OCI-LY7 (cell line): ENCODE data around the gene ELL. TPM values are rescaled to one million over a fixed set of nuclear protein-coding genes. Genes with fewer than 3 reads are reported as not detected.

Source experiments
- BruUV-seq: library from RNA; stranded (reverse); fragments of 400-500 nt; replicated peaks from 2 replicates; lab custom pipeline; 2021; lab: Mats Ljungman, UMichigan
- CTCF ChIA-PET: fragments of 300-600 bp; sonication (Branson Sonifier 250); formaldehyde crosslinking; loops from one replicate; lab custom pipeline; 2022; ENCODE audit warnings: antibody characterized with exemption; ENCODE audit not compliant: unreplicated experiment; lab: Charles Lee
- POLR2A ChIA-PET: fragments of 300-600 bp; sonication (Branson Sonifier 250); formaldehyde crosslinking; loops from one replicate; lab custom pipeline; 2022; ENCODE audit warnings: antibody characterized with exemption; lab: Charles Lee
- DNase-seq: peaks from one replicate; pipeline ENCODE4 v3.0.0-alpha.2; 2015; ENCODE audit warnings: low spot score
- H2AFZ ChIP-seq: fragments of 200-600 bp; sonication (generic), shearing (Covaris generic); 2 replicates; pipeline ENCODE4 v1.6.1; 2014; ENCODE audit warnings: mild to moderate bottlenecking, antibody characterized with exemption, low read length, moderate library complexity
- H3K27ac ChIP-seq: fragments of 200-600 bp; sonication (generic); 2 replicates; pipeline ENCODE4 v1.5.1; 2014; ENCODE audit warnings: mixed run types, low read depth, mild to moderate bottlenecking, moderate library complexity, low read length, inconsistent platforms; ENCODE audit not compliant: poor library complexity, severe bottlenecking
- H3K36me3 ChIP-seq: fragments of 200-600 bp; sonication (generic); 2 replicates; pipeline ENCODE4 v1.6.1; 2014; ENCODE audit warnings: mild to moderate bottlenecking, antibody characterized with exemption, low read length, moderate library complexity, mixed read lengths; ENCODE audit not compliant: insufficient read depth
- H3K4me1 ChIP-seq: fragments of 200-600 bp; sonication (generic); 2 replicates; pipeline ENCODE4 v1.5.1; 2014; ENCODE audit warnings: mild to moderate bottlenecking, low read length; ENCODE audit not compliant: insufficient read depth, poor library complexity, severe bottlenecking
- H3K4me2 ChIP-seq: fragments of 200-600 bp; sonication (generic); 2 replicates; pipeline ENCODE4 v1.6.1; 2014; ENCODE audit warnings: mild to moderate bottlenecking, low read length
- H3K4me3 ChIP-seq: fragments of 200-600 bp; sonication (generic); 2 replicates; pipeline ENCODE4 v1.5.1; 2014; ENCODE audit warnings: mild to moderate bottlenecking, low read depth, low read length; ENCODE audit not compliant: poor library complexity, severe bottlenecking
- H3K79me2 ChIP-seq: fragments of 200-600 bp; sonication (generic); 2 replicates; pipeline ENCODE4 v1.6.1; 2016; ENCODE audit warnings: low read depth, mild to moderate bottlenecking, low read length, moderate library complexity, mixed read lengths; ENCODE audit not compliant: insufficient read depth
- H3K9me2 ChIP-seq: fragments of 200-600 bp; sonication (generic); 2 replicates; pipeline ENCODE4 v1.6.1; 2016; ENCODE audit warnings: mild to moderate bottlenecking, low read length, mixed read lengths; ENCODE audit not compliant: insufficient read depth
- H3K9me3 ChIP-seq: fragments of 200-600 bp; sonication (generic); 2 replicates; pipeline ENCODE4 v1.6.1; 2014; ENCODE audit warnings: mild to moderate bottlenecking, mixed run types, low read length, mixed read lengths
- H4K20me1 ChIP-seq: fragments of 200-600 bp; sonication (generic); 2 replicates; pipeline ENCODE4 v1.6.1; 2014; ENCODE audit warnings: mild to moderate bottlenecking, antibody characterized with exemption, low read length, moderate library complexity, mixed read lengths; ENCODE audit not compliant: insufficient read depth
- CTCF ChIP-seq: fragments of 200-600 bp; sonication (generic); conservative IDR thresholded peaks from 2 replicates; pipeline ENCODE4 v1.5.1; 2014; ENCODE audit warnings: mild to moderate bottlenecking, antibody characterized with exemption, low read length, moderate library complexity, mixed read lengths
- EZH2phosphoT487 ChIP-seq: fragments of 200-600 bp; sonication (generic); IDR thresholded peaks from 2 replicates; pipeline ENCODE4 v1.6.1; 2018; ENCODE audit warnings: low read depth, borderline replicate concordance, mild to moderate bottlenecking, mixed run types, antibody characterized with exemption, low read length, moderate library complexity, mixed read lengths
- intact Hi-C: fragments of 100-400 bp; cut with micrococcal nuclease; formaldehyde crosslinking; loops from one replicate; pipeline ENCODE4 v1.10.0; 2022; ENCODE audit not compliant: unreplicated experiment
- total RNA-seq, 2 experiments: library from RNA; depleted of rRNA in 1 of 2; stranded (reverse); fragments of >200 nt in 1 of 2; shearing (Covaris generic) in 1 of 2; gene quantifications; 2 replicates each; pipeline ENCODE4 v1.2.3, GENCODE V29; 2014 to 2022

ELL gene
- total RNA-seq, 2 experiments from 2014 or later = 14.4 to 24.6 TPM

GRCh38 chr19:18496980-18497256 lies 25.0 kb downstream of the ELL start:
- POLR2A ChIA-PET = no interaction called here
- Histone ChIP-seq H3K9me2 (no peaks in the 10 kb centered on the region), H3K36me3 (no peaks in the 10 kb centered on the region), H3K4me1 (peaks cover 19% of the 10 kb centered on the region), H3K79me2 (peaks cover 22% of the 10 kb centered on the region; the same call in 1 of the 2 replicates), H3K4me3 (no peak overlapping the region), H3K27ac (no peak overlapping the region), H3K9me3 (no peaks in the 10 kb centered on the region), H3K4me2 (no peak overlapping the region), H2AFZ (no peak overlapping the region), H4K20me1 (peaks cover 10% of the 10 kb centered on the region; the same call in 1 of the 2 replicates)
- no peak for DNase-seq
- intact Hi-C loops = no loop called here
- BruUV-seq = no TSS peak
- CTCF ChIA-PET = no interaction called here
- TF ChIP-seq EZH2phosphoT487 (no peak), CTCF (no peak)

DNA sequence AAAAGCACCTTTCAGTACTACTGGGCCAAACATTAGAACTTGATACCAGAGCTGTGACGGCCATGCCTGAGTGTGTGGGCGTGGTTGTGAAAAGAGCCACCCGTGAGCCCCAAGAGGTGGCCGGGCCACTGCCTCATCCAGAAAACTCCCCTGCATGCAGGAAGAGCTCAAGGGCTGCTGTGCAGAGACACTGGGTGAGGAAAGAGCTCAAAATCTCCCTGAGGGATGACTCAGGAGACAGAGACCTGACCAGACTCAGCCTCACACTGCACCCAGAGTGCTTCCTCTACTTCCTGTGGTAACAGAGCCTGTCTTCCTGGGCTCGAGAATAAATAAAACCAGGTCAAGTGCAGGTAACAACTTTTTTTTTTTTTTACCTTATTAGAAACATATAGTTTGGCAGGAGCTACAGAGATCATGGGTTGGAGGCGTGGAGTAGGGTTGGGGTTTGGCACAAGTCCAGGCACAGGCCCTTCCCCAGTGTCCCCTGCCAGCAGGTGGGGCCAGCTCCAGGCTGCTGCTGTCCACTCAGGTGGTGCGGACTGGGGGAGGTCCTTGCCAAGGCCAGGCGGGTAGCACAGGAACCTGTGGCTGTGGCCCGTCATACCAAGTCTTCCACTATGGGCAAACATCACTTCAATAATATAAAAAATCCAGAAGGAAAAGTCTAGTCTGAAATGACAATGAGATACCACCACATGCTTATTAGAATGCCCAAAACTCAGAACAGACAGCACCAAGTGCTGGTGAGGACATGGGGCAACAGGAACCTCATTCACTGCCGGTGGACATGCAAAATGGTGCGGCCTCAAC lies 25.5 kb downstream of the ELL start:
- H3K4me2 ChIP-seq = no peak overlapping the region
- no peaks in the 10 kb centered on the region for H3K36me3 ChIP-seq
- BruUV-seq = no TSS peak
- H3K9me2 ChIP-seq = no peaks in the 10 kb centered on the region
- no peaks in the 10 kb centered on the region for H3K9me3 ChIP-seq
- CTCF ChIA-PET = no interaction called here
- intact Hi-C loops = no loop called here
- no peak overlapping the region for H3K27ac ChIP-seq
- H3K79me2 ChIP-seq = peaks cover 22% of the 10 kb centered on the region; the same call in 1 of the 2 replicates
- DNase-seq = no peak
- peaks cover 19% of the 10 kb centered on the region for H3K4me1 ChIP-seq
- POLR2A ChIA-PET = no interaction called here
- no peak overlapping the region for H2AFZ ChIP-seq
- peaks cover 10% of the 10 kb centered on the region; the same call in 1 of the 2 replicates for H4K20me1 ChIP-seq
- TF ChIP-seq CTCF (no peak), EZH2phosphoT487 (no peak)
- no peak overlapping the region for H3K4me3 ChIP-seq

DNA sequence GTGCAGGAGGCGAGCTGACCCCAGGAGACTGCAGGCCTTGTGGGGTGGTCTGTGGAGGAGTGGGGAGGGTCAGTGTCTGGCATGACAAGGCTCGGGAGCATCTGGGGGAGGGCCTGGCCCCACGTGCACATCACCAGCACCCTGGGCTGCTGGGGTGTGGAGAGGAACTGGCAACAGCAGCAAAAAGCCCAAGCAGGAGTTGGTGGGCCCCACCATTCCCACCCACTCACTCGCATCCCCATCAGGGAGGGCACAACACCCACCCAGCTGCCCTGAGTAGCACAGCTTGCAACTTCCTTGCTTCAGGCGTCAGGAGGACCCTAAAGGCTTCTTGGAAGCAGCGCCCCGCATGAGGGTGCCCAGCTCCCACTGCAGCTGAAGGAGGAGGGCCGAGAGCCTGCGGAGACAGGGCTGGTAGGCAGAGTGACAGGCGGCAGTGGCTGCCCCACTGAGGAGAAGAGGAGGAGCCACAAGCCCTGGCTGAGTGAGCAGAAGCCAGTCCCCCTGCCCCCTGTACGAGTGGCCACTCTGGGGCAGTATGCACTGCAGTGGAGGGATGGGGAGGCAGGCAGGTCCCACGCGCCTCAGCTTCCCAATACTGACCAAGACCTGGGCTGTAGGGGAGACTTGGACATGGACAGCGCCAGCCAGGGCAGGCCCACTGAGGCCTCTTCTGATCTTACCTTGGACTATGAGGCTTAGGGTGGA lies 26.5 kb downstream of the ELL start:
- Histone ChIP-seq H3K27ac (no peak overlapping the region), H3K79me2 (peaks cover 19% of the 10 kb centered on the region; the same call in 1 of the 2 replicates), H3K9me2 (no peaks in the 10 kb centered on the region), H3K36me3 (no peaks in the 10 kb centered on the region), H2AFZ (no peak overlapping the region), H3K4me2 (no peak overlapping the region), H3K4me3 (no peak overlapping the region), H3K9me3 (no peaks in the 10 kb centered on the region), H4K20me1 (peaks cover 8% of the 10 kb centered on the region; the same call in 1 of the 2 replicates), H3K4me1 (peaks cover 18% of the 10 kb centered on the region)
- ChIA-PET CTCF (no interaction called here), POLR2A (interaction anchor here (0.6 kb wide), 1 partner anchor 13 kb away, joined by 4 read pairs; no protein-coding TSS in a partner anchor)
- no peak for DNase-seq
- TF ChIP-seq EZH2phosphoT487 (no peak), CTCF (no peak)
- BruUV-seq = no TSS peak
- intact Hi-C loops = no loop called here
